IPS-18a (cell line): ENCODE data around the gene LAMP1.
"Not testable (repeated sequence)": the region's sequence is repeated elsewhere in the genome, so short reads cannot be mapped to it uniquely, and the experiment has no call there.

Experiments used
- H3K27ac ChIP-seq: one replicate; pipeline ENCODE4 v1.5.1; 2013; ENCODE audit warnings: low read length
- H3K27me3 ChIP-seq: one replicate; pipeline ENCODE4 v1.6.1; 2013; ENCODE audit warnings: mild to moderate bottlenecking, low read length; ENCODE audit not compliant: control insufficient read depth, insufficient read depth
- H3K36me3 ChIP-seq: one replicate; pipeline ENCODE4 v1.6.1; 2013; ENCODE audit warnings: low read depth, low read length; ENCODE audit not compliant: control insufficient read depth
- H3K4me1 ChIP-seq: one replicate; pipeline ENCODE4 v1.6.1; 2013; ENCODE audit warnings: low read depth, low read length; ENCODE audit not compliant: control insufficient read depth
- H3K4me3 ChIP-seq: one replicate; pipeline ENCODE4 v1.5.1; 2013; ENCODE audit warnings: low read length
- H3K9ac ChIP-seq: one replicate; pipeline ENCODE4 v1.6.1; 2013; ENCODE audit warnings: mild to moderate bottlenecking, low read length, moderate library complexity
- H3K9me3 ChIP-seq: one replicate; pipeline ENCODE4 v1.6.1; 2013; ENCODE audit warnings: low read depth, low read length; ENCODE audit not compliant: control insufficient read depth

Gene LAMP1

GRCh38 chr13:113296823-113297369 lies at the start of gene LAMP1:
Gene LAMP1 (plus strand): TSS chr13:113297239. CDS start chr13:113297435, 196 bp downstream.
- Histone ChIP-seq H3K27me3 (peaks cover 6% of the 10 kb centered on the region), H3K36me3 (no peaks in the 10 kb centered on the region), H3K9me3 (no peaks in the 10 kb centered on the region), H3K4me1 (peaks cover 9% of the 10 kb centered on the region), H3K9ac (peak within 1 kb of the TSS; percentile 90), H3K27ac (no peak within 1 kb of the TSS), H3K4me3 (peak within 1 kb of the TSS; percentile 94)

GRCh38 chr13:113252516-113253095 lies 44.4 kb upstream of the LAMP1 start:
- H3K4me3 ChIP-seq = no peak overlapping the region
- H3K27ac ChIP-seq = no peak overlapping the region
- H3K27me3 ChIP-seq = no peaks in the 10 kb centered on the region
- H3K4me1 ChIP-seq = no peaks in the 10 kb centered on the region
- H3K36me3 ChIP-seq = peaks cover 90% of the 10 kb centered on the region
- H3K9ac ChIP-seq = no peak overlapping the region
- no peaks in the 10 kb centered on the region for H3K9me3 ChIP-seq

GRCh38 chr13:113257908-113258307 lies 39.1 kb upstream of the LAMP1 start:
- peaks cover 89% of the 10 kb centered on the region for H3K36me3 ChIP-seq
- not testable (repeated sequence) for H3K4me1 ChIP-seq, H3K27ac ChIP-seq, H3K4me3 ChIP-seq, H3K9ac ChIP-seq, H3K27me3 ChIP-seq, H3K9me3 ChIP-seq

GRCh38 chr13:113258321-113259054 lies 38.6 kb upstream of the LAMP1 start:
- no peaks in the 10 kb centered on the region for H3K27me3 ChIP-seq
- H3K4me3 ChIP-seq = no peak overlapping the region
- H3K9me3 ChIP-seq = peaks cover 2% of the 10 kb centered on the region
- H3K9ac ChIP-seq = no peak overlapping the region
- no peaks in the 10 kb centered on the region for H3K4me1 ChIP-seq
- H3K36me3 ChIP-seq = peaks cover 87% of the 10 kb centered on the region
- no peak overlapping the region for H3K27ac ChIP-seq

- H3K9me3 ChIP-seq = peaks cover 2% of the 10 kb centered on the region
- no peak overlapping the region for H3K4me3 ChIP-seq
- H3K9ac ChIP-seq = no peak overlapping the region
- no peaks in the 10 kb centered on the region for H3K27me3 ChIP-seq
- H3K4me1 ChIP-seq = no peaks in the 10 kb centered on the region
- peaks cover 71% of the 10 kb centered on the region for H3K36me3 ChIP-seq
- H3K27ac ChIP-seq = no peak overlapping the region
Measured at GRCh38 chr13:113260996-113261395, 36.0 kb upstream of the LAMP1 start.

- H3K4me1 ChIP-seq, H3K27me3 ChIP-seq, H3K27ac ChIP-seq, H3K4me3 ChIP-seq, H3K9me3 ChIP-seq, H3K9ac ChIP-seq: not testable (repeated sequence)
- peaks cover 52% of the 10 kb centered on the region for H3K36me3 ChIP-seq
Measured at GRCh38 chr13:113263016-113263415, 34.0 kb upstream of the LAMP1 start.

- no peaks in the 10 kb centered on the region for H3K27me3 ChIP-seq
- no peaks in the 10 kb centered on the region for H3K9me3 ChIP-seq
- peaks cover 12% of the 10 kb centered on the region for H3K36me3 ChIP-seq
- H3K9ac ChIP-seq = no peak overlapping the region
- H3K4me3 ChIP-seq = no peak overlapping the region
- H3K27ac ChIP-seq = no peak overlapping the region
- no peaks in the 10 kb centered on the region for H3K4me1 ChIP-seq
Measured at GRCh38 chr13:113267642-113268405, 29.2 kb upstream of the LAMP1 start.

GRCh38 chr13:113272031-113272430 lies 25.0 kb upstream of the LAMP1 start:
- no peak overlapping the region for H3K27ac ChIP-seq
- H3K9me3 ChIP-seq = no peaks in the 10 kb centered on the region
- no peak overlapping the region for H3K4me3 ChIP-seq
- no peaks in the 10 kb centered on the region for H3K36me3 ChIP-seq
- H3K9ac ChIP-seq = no peak overlapping the region
- no peaks in the 10 kb centered on the region for H3K4me1 ChIP-seq
- no peaks in the 10 kb centered on the region for H3K27me3 ChIP-seq

GRCh38 chr13:113272701-113273181 lies 24.3 kb upstream of the LAMP1 start:
- no peak overlapping the region for H3K27ac ChIP-seq
- no peaks in the 10 kb centered on the region for H3K27me3 ChIP-seq
- H3K36me3 ChIP-seq = no peaks in the 10 kb centered on the region
- H3K4me1 ChIP-seq = no peaks in the 10 kb centered on the region
- no peak overlapping the region for H3K4me3 ChIP-seq
- H3K9ac ChIP-seq = no peak overlapping the region
- H3K9me3 ChIP-seq = no peaks in the 10 kb centered on the region

GRCh38 chr13:113273321-113273720 lies 23.7 kb upstream of the LAMP1 start:
- Histone ChIP-seq H3K9me3 (no peaks in the 10 kb centered on the region), H3K36me3 (no peaks in the 10 kb centered on the region), H3K27ac (no peak overlapping the region)

GRCh38 chr13:113273851-113274590 lies 23.0 kb upstream of the LAMP1 start:
- H3K27ac ChIP-seq = no peak overlapping the region
- H3K9me3 ChIP-seq = no peaks in the 10 kb centered on the region
- H3K9ac ChIP-seq = no peak overlapping the region
- H3K27me3 ChIP-seq = no peaks in the 10 kb centered on the region
- H3K4me3 ChIP-seq = no peak overlapping the region
- H3K4me1 ChIP-seq = no peaks in the 10 kb centered on the region
- no peaks in the 10 kb centered on the region for H3K36me3 ChIP-seq

More at GRCh38 chr13:113273321-113273720, 23.7 kb upstream of the LAMP1 start:
- Histone ChIP-seq H3K4me1 (no peaks in the 10 kb centered on the region), H3K4me3 (no peak overlapping the region), H3K27me3 (no peaks in the 10 kb centered on the region), H3K9ac (no peak overlapping the region)
